HEK293 (cell line): ENCODE results near the gene MLLT10.

Experiments
- FEZF1 ChIP-seq: fragments of 450-650 bp; formaldehyde crosslinking; IDR thresholded peaks from 2 replicates; pipeline ENCODE4 v1.5.1; 2016; ENCODE audit warnings: missing biosample characterization, missing genetic modification characterization
- REPIN1 ChIP-seq: fragments of 450-650 bp; formaldehyde crosslinking; IDR thresholded peaks from 2 replicates; pipeline ENCODE4 v1.5.1; 2017; ENCODE audit warnings: missing biosample characterization, missing genetic modification characterization, low read depth
- ZNF146 ChIP-seq: fragments of 450-650 bp; formaldehyde crosslinking; IDR thresholded peaks from 2 replicates; pipeline ENCODE4 v1.5.1; 2016; ENCODE audit warnings: missing biosample characterization, missing genetic modification characterization
- ZNF501 ChIP-seq: fragments of 450-650 bp; formaldehyde crosslinking; IDR thresholded peaks from 2 replicates; pipeline ENCODE4 v1.5.1; 2016; ENCODE audit warnings: missing biosample characterization, missing genetic modification characterization
- ZNF830 ChIP-seq: fragments of 450-650 bp; IDR thresholded peaks from 2 replicates; pipeline ENCODE4 v1.5.0; 2018; ENCODE audit warnings: missing biosample characterization, missing genetic modification characterization, low read depth, mild to moderate bottlenecking, moderate library complexity
- TF ChIP-seq, protein P1 (sequence below): fragments of 450-650 bp; formaldehyde crosslinking; IDR thresholded peaks from 2 replicates; pipeline ENCODE4 v1.5.1; 2016; ENCODE audit warnings: missing biosample characterization, missing genetic modification characterization, low read depth

- TF ChIP-seq, protein P1, sequence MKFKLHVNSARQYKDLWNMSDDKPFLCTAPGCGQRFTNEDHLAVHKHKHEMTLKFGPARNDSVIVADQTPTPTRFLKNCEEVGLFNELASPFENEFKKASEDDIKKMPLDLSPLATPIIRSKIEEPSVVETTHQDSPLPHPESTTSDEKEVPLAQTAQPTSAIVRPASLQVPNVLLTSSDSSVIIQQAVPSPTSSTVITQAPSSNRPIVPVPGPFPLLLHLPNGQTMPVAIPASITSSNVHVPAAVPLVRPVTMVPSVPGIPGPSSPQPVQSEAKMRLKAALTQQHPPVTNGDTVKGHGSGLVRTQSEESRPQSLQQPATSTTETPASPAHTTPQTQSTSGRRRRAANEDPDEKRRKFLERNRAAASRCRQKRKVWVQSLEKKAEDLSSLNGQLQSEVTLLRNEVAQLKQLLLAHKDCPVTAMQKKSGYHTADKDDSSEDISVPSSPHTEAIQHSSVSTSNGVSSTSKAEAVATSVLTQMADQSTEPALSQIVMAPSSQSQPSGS, result no peak
- no peak for TF ChIP-seq REPIN1 (tag by site-specific recombination)
- no peak for TF ChIP-seq ZNF830
- TF ChIP-seq ZNF501 (tag by site-specific recombination), result no peak
- no peak for TF ChIP-seq FEZF1 (tag by site-specific recombination)
- no peak for TF ChIP-seq ZNF146 (tag by site-specific recombination)
These were observed 15.2 kb upstream of the MLLT10 start for GRCh38 chr10:21518641-21519396.
